Mammary epithelial cell (primary cell): ENCODE results near the gene NFATC1.

Source experiments
- CTCF ChIP-seq, 2 donors: IDR thresholded peaks in 1 of 2; conservative IDR thresholded peaks in 1 of 2; 2 replicates each; pipeline ENCODE4 v1.5.1; 2011 to 2012; ENCODE audit warnings: inconsistent platforms in 2 of 2, low read length in 2 of 2, mild to moderate bottlenecking in 2 of 2, control low read depth in 1 of 2, low read depth in 1 of 2; ENCODE audit not compliant: insufficient read depth in 1 of 2; ENCODE audit errors: extremely low read depth in 1 of 2
- EZH2 ChIP-seq: IDR thresholded peaks from 2 replicates; pipeline ENCODE4 v1.6.1; 2012; ENCODE audit warnings: low read length, inconsistent platforms, borderline replicate concordance

GRCh38 chr18:79429785-79430281, 34.1 kb downstream of the NFATC1 start:
- TF ChIP-seq CTCF (conservative IDR thresholded peaks at IDR 0.05 in 1 of 2, IDR thresholded peaks at IDR 0.05 in 1 of 2; ENCODE audit: extremely low read depth in 1 of 2, insufficient read depth in 1 of 2, low read depth in 1 of 2, low read length in 2 of 2), result no peak
- TF ChIP-seq EZH2, result no peak
